ENCODE measurements around the gene ADCY3.

DNA sequence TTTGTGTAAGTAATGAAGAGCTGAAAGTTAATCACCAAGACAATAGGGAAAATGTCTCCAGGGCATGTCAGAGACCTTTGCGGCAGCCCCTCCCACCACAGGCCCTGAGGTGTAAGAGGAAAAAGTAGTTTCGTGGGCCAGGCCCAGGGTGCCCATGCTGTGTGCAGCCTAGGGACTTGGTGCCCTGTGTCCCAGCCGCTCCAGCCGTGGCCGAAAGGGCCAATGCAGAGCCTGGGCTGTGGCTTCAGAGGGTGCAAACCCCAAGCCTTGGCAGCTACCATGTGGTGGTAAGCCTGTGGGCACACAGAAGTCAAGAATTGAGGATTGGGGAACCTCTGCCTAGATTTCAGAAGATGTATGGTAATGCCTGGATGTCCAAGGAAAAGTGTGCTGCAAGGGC is 74.3 kb downstream of the ADCY3 start:
- no peak for TF ChIP-seq USF1 (IDR thresholded peaks at IDR 0.05)
- TF ChIP-seq, protein P1, sequence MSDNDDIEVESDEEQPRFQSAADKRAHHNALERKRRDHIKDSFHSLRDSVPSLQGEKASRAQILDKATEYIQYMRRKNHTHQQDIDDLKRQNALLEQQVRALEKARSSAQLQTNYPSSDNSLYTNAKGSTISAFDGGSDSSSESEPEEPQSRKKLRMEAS (IDR thresholded peaks at IDR 0.05) = no peak
- TF ChIP-seq TAF1 (IDR thresholded peaks at IDR 0.05; ENCODE audit: low read depth) = no peak
- TF ChIP-seq CREB1 (IDR thresholded peaks at IDR 0.05; ENCODE audit: low read depth) = no peak
- no peak for TF ChIP-seq CEBPB (IDR thresholded peaks at IDR 0.05)
- no peak for TF ChIP-seq FOXM1 (IDR thresholded peaks at IDR 0.05; ENCODE audit: borderline replicate concordance, low read depth)
- TF ChIP-seq TEAD4 (IDR thresholded peaks at IDR 0.05) = no peak
